Measurements from ENCODE around the gene DERA.
"Not testable (repeated sequence)": the region's sequence is repeated elsewhere in the genome, so short reads cannot be mapped to it uniquely, and the experiment has no call there.

The DERA gene

GRCh38 chr12:15967053-15967452 is 55.9 kb downstream of the DERA start:
- not testable (repeated sequence) for DNase-seq

DNA sequence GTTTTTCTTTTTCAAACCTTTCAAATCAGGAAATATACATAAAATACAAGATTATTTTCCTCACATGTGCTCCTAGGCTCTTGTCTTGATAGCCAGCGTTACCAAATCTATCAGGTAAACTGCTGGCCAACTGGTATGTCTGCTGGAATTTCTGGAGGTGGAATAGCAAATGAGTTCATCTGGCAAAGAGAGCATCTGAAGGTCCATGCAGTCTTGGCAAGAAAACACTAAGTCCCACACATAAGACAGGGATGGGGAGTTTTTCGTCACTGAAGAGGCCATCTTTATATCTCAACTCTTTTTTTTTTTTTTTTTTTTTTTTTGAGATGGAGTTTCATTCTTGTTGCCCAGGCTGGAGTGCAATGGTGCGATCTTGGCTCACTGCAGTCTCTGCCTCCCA is 60.1 kb downstream of the DERA start:
- no peak for DNase-seq

GRCh38 chr12:15972894-15973293 is 61.8 kb downstream of the DERA start:
- DNase-seq: no peak

DNA sequence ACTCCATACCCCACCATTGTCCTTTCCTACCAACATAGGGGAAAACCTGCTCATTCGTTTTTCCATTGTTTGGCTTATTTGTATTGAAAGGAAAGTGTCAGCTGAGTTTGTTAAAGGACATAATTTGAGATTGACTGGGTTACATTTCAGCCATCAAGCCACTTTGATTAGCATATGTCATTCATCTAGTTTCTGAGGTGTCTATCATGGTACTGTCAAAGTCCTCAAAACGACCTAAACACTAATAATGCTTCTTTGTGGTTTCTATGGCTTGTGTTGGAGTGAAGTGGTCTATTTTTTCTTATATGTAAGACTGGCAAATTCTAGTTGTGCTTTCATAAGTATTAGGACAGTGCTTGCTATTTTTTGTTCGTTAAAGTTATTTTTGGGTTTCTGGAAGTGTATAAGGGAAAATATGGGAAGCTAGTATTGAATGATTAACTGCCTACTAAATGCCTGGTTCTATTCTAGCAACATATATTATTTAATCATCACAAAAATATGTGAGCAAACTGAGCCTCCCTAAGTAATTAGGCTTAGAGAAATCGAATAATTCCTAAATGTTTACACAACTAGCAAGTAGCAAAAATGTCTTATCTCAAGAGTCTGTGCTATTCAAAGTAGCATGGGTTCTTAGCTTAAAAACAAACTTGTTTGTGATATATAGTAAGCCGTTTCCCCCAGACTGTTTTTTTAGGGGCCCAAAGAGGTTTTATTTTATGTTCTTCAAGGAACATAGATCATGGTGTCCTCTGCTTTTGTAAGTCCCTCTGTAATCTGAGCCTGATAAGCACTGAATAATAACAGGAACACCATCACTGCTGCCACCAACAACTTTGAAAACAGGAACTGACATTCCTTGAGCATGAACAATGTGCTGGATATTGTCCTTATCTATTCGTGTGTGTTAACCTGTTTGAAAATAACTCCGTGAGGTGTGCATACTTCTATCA is 67.1 kb downstream of the DERA start:
- no peak for DNase-seq

DNA sequence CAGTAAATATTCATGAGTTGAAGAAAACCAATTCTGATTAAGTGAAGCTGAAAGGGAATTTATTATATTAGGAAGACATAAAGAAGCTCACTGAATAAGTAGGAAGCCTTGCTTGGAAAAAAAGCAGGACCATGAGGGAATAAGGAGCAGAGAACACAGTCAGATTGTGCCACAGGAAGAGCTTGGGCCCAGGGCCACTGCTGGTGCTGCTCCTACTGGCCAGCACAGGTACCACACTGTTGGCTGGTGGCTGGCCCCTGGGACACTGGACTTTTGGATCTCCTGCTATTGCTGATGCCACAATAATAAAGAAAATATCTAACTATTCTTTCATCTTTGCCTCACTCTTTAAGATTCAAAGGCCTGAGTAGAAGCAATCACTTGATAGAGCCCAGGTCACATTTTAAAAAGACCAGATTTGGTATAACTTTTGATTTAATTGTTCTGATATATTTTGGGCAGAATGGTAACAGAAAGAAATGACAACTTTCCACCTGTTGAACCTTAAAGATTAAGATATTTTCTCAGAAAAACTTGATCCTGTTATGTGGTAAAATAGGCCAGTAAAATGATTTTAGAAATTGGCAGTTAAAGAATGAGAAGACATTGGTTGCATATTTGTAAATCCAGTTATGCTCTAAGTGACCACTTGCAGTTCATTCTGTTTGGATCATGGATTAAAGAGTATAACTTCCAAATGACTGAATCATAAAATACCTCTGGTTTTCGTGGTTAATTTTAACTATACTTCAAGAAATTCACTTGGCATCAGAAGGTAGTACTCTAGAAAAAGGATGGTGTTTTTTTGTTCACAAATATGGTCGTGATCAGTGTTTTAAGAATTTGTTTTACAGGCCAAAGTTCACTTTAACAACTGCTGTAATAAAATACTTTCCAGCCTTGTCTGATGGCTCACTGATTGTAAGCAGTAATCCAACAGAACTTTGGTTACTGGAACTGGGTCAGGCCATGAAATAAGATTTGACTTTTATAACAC is 68.3 kb downstream of the DERA start:
- DNase-seq: no peak

DNA sequence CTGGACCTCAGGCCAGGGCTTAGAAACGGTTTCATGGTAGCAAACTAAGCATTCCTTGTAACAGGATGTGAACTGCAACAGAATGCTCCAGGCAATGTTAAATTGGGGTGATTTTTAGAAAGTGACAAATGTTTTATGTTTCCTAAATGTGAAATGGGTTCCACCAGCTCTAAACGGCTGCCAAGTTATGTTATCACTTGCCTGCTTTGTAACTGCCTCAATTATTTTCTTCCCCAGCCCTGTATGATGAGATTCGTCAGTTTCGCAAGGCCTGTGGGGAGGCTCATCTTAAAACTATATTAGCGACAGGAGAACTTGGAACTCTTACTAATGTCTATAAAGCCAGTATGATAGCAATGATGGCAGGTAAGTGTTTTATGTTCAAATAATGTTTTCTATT is 70.9 kb downstream of the DERA start:
- no peak for DNase-seq

DNA sequence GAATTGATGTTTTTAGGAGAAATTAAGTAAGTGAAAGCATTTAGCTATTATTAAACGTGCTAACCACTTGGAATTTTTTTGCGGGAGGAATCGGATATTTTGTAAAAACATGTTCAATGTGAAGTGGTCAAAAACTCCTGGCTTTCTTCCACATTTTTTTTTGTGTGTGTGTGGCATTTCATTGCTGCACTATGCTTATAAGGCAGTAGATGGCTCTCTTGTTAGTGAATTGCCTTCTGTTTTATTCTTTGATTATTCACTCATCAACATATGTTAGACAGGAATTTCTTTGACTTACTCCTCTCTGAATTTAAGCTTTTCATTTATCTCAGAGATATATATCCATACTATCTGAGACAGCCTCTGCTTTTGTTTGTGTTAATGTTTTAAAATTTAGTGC is 71.3 kb downstream of the DERA start:
- DNase-seq: peak; percentile 9

DNA sequence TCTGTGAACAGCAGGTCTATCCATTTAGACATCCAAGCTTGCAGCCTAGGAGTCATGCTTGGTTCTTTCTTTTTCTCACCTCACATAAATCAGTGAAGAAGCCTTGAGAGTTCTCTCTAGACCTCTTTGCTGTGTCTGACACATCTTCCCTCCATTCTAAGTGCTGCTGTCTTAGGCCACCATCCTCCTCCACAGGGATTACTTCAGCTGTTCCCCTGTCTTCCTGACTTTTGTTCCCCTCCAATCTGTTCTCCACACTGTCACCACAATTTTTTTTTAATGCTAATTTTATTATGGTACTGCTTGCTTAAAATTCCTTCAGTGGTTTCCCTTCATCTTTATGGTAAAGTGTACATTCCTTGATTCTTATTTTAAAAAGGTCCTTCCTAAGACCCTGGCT is 71.8 kb downstream of the DERA start:
- no peak for DNase-seq

DNA sequence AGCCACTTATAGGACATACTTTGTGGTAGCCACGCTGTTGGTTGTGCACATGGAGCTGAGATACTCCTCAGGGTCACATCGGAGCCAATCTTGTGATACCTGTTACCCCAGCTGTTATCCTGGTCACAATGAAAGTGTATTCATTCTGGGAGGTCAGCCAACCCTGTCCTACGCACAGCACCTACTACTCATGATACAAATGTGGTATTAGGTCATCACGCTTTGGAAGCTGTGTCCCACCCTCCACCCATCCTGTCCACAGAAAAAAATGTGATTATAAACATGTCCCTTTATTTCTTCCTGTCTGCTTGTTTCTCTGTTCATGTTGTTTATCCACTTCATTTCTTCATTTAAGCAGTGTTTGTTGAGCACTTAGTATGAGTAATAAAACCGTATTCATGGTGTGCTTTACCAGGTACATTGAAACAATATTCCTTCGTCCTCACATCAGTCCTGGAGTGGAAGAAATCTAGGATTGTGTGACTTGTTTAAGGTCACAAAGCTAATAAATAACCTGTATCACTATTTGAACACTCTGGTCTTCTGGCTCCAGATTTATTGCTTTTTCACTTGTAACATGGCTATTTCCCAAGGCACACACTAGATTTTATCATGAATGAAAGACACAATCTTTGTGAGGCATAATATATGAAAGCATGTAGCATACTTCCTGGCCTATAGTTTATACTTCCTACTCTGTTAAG is 73.1 kb downstream of the DERA start:
- DNase-seq: no peak

DNA sequence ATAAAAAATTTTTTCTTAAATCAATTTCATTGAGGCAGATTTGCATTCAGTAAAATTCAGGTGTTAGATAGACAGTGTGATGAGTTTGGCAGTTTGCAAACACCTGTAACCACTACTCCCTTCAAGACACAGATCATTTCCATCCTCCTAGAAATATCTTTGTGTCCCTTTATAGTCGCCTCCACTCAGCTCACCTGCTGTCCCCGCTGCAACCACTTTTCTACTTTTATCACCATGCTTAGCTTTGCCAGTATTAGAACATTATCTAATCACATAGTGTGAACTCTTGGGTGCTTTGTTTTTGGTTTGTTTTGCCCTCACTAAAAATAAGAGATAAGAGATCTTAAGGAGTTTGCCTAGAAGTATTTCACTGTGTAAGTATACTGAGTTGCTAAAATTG is 73.8 kb downstream of the DERA start:
- no peak for DNase-seq

DNA sequence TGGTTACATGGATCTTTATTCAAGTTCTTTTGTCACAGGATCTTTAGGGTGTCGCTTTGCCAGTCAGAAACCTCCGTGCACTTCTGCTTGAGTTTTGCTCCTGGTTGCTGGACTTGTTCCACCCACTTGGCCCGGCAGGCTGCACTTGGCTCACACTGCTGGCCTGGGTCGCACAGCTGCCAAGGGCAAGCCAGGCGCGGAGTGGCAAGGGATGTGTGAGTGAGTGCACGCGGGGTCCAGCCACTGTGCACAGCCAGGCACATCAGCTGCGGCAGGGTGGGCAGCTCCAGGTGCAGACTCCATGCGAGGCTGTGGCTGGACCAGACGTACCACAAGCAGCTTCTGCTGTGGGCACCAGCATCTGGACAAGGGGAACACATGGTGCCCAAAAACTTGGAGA is 76.6 kb downstream of the DERA start:
- DNase-seq: no peak

GRCh38 chr12:15988983-15989755 is 78.0 kb downstream of the DERA start:
- DNase-seq: no peak

DNA sequence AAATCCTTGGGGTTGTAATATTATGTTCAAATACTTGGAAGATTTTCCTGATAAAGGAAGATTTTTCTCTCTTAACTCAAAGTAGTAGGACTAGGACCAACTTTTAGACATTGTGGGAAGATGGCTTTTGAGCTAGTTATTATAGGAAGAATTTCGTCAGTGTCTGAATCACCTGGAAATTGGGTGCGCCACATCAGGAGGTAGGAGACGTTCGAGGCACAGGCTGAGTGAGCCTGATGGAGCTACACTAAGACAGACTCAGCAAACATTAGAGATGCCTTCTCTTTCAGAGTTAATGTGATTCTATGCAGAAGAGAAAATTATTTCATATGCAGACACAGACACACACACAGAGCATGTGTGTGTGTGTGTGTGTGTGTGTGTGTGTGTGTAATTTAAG is 84.7 kb downstream of the DERA start:
- no peak for DNase-seq

DNA sequence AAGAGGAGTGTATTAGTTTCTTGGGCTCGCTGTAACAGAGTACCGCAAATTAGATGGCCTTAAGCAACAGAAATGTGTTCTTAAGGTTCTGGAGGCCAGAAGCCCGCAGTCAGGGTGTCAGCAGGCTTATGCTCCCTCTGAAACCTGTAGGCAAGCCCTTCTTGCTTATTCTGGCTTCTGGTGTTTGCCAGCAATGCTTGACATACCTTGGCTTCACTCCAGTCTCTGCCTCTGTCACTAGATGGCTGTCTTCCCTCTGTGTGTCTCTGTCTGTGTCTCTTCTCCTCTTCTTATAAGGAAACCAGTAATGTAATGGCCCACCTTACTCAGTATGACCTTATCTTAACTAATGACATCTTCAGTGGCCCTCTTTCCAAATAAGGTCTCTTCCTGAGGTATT is 85.1 kb downstream of the DERA start:
- DNase-seq: no peak

DNA sequence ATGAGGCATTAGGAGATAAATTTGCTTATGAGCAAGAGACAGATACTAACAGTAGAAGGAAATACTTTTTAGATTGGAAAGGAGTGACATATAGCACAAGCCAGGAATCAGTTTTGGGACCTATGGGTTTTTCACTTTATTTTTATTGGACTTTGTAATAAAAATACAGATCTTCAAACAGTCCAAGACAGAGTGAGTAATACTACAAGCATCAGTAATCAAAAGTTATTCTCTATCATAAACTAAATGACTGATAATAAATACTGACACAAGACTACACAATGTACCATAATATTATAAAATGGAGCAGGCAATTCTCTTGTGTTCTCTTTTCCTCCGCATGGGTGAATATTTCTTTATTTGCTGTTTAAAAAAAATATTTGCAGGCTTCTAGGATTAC is 85.8 kb downstream of the DERA start:
- no peak for DNase-seq

- DNase-seq: no peak
These were observed 86.8 kb downstream of the DERA start for GRCh38 chr12:15997910-15998309.

GRCh38 chr12:16002880-16003279 is 91.7 kb downstream of the DERA start:
- DNase-seq: no peak

DNA sequence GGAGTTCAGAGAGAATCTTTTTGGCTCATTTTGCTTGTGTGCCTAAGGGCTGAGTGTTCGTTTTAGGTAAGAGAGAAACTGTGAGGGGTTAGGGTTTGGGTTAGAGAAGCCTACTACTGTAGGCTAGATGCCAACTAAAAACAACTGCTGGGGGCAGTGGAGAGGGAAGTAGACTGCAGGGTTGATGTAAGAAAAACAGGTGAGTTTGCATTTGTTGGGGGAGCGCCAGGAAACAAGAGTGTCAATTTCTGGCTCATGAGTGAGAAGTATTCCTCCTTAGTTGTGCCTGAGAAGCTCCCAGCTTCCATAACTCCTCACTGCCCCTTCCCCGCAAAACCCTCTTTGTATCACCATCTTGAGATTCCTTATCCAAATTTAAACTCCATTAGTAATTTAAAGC is 92.3 kb downstream of the DERA start:
- DNase-seq: no peak

DNA sequence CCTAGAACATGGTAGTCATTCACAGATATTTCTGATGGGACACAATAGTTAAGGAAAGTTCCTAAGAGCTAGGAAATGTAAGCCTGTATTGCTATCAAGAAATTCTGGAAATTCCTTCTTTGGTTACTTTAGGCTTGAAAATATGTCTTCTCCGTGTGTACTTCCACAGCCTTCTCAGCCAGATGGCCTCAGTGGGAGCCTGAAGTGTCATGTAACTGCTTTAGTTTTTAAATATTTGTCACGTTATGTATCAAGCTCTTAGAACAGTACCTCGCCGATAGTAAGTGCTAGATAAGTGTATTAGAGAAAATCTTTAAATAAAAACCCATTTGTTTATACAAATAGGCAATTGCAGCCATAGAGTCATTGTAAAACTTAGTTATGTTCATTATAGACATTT is 95.6 kb downstream of the DERA start:
- DNase-seq: no peak

DNA sequence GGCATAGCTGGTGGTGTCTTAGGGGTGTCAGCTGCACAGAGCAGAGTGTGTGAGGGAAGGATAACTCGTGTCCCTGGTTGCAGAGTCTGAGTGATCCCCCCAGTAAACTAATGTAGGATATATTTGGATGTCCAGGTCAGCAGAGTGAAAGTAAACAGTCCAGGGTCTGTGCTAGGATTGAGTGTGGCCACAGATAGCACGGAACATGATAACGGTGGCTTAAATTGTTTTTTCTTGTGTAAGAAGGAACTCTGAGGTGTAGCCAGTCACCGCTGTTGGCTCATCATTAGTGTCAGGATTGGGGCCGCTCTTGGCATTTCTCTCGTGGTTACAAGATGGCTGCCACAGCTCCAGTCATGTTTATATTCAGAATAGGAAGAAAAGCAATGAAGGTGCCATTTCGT is 97.3 kb downstream of the DERA start:
- no peak for DNase-seq

GRCh38 chr12:16012117-16012516 is 101.0 kb downstream of the DERA start:
- DNase-seq: no peak

DNA sequence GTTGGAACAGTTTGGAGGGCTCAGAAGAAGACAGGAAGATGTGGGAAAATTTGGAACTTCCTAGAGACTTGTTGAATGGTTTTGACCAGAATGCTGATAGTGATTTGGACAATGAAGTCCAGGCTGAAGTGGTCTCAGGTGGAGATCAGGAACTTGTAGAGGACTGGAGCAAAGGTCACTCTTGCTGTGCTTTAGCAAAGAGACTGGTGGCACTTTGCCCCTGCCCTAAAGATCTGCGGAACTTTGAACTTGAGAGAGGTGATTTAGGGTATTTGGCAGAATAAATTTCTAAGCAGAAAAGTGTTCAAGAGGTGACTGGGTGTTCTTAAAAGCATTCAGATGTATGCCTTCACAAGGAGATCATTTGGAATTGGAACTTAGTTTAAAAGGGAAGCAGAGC is 102.6 kb downstream of the DERA start:
- not testable (repeated sequence) for DNase-seq

All from DMS79 treated with DMSO at 0.1 percent for 48 hours (cell line).